ENCODE data around the gene CDKL5.

DNA sequence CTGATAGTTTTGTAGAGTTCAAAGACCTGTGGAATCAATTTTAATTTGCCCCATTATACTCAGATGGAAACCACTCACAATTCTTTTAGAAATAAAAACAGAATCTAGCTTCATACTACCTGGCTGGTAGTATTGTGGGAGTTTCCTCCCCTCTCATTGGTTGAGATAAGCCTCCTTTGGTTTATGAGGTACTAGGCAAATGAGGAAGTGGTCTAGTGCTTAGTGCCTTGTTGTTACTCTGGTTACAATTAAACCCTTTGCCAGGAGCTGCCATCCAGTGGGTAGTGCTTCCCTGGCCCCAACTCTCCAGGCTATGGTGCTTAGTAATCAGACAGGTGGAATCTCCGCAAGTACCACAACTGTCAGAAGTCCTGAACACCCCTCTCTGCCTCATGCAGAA is 118.3 kb downstream of the CDKL5 start:
- TF ChIP-seq POLR2A (IDR thresholded peaks at IDR 0.05; ENCODE audit: low read length): no peak
- no peak for TF ChIP-seq GATA1 (IDR thresholded peaks at IDR 0.05; ENCODE audit: low read depth, low read length)
